A172 (cell line): ENCODE measurements around the gene CPLX3. TPM values are rescaled to one million over a fixed set of nuclear protein-coding genes. Genes with fewer than 3 reads are reported as not detected.

Experiments
- DNase-seq: peaks from one replicate; pipeline ENCODE4 v3.0.0-alpha.2; 2015; ENCODE audit warnings: low spot score
- total RNA-seq: library from RNA; depleted of rRNA; stranded (reverse); fragments of >200 nt; shearing (Covaris generic); gene quantifications from 2 replicates; pipeline ENCODE4 v1.2.3, GENCODE V29; 2014

CPLX3 gene
- total RNA-seq, 1 experiment from 2014 or later: not detected

GRCh38 chr15:74844319-74845207 is 18.1 kb downstream of the CPLX3 start:
- no peak for DNase-seq

GRCh38 chr15:74845208-74845568 is 18.8 kb downstream of the CPLX3 start:
- DNase-seq: no peak

- DNase-seq: no peak
Measured at GRCh38 chr15:74845581-74845980, 19.2 kb downstream of the CPLX3 start.

GRCh38 chr15:74847432-74847831 is 21.0 kb downstream of the CPLX3 start:
- DNase-seq: no peak

GRCh38 chr15:74850393-74850792 is 24.0 kb downstream of the CPLX3 start:
- no peak for DNase-seq

GRCh38 chr15:74851960-74852359 is 25.5 kb downstream of the CPLX3 start:
- no peak for DNase-seq

- DNase-seq: no peak
Measured at GRCh38 chr15:74854453-74855022, 28.1 kb downstream of the CPLX3 start.

GRCh38 chr15:74855857-74856256 is 29.4 kb downstream of the CPLX3 start:
- no peak for DNase-seq

GRCh38 chr15:74856537-74856936 is 30.1 kb downstream of the CPLX3 start:
- no peak for DNase-seq

GRCh38 chr15:74857082-74857655 is 30.7 kb downstream of the CPLX3 start:
- no peak for DNase-seq

GRCh38 chr15:74857671-74858368 is 31.4 kb downstream of the CPLX3 start:
- DNase-seq: no peak

- no peak for DNase-seq
Measured at GRCh38 chr15:74858369-74858740, 31.9 kb downstream of the CPLX3 start.

- DNase-seq: peak; percentile 60
Measured at GRCh38 chr15:74863239-74864056, 37.0 kb downstream of the CPLX3 start.

- DNase-seq: no peak
Measured at GRCh38 chr15:74864296-74864695, 37.9 kb downstream of the CPLX3 start.

- DNase-seq: no peak
Measured at GRCh38 chr15:74865316-74865715, 38.9 kb downstream of the CPLX3 start.

- DNase-seq: peak; percentile 64
Measured at GRCh38 chr15:74866090-74866489, 39.7 kb downstream of the CPLX3 start.

- no peak for DNase-seq
Measured at GRCh38 chr15:74867466-74868038, 41.1 kb downstream of the CPLX3 start.

- no peak for DNase-seq
Measured at GRCh38 chr15:74868059-74868458, 41.6 kb downstream of the CPLX3 start.

GRCh38 chr15:74869372-74869725 is 42.9 kb downstream of the CPLX3 start:
- DNase-seq: no peak

GRCh38 chr15:74869726-74870407 is 43.4 kb downstream of the CPLX3 start:
- no peak for DNase-seq
